H9 (cell line): ENCODE data around the gene POLR3H. TPM values are rescaled to one million over a fixed set of nuclear protein-coding genes. Genes with fewer than 3 reads are reported as not detected.
"Not testable (repeated sequence)": the region's sequence is repeated elsewhere in the genome, so short reads cannot be mapped to it uniquely, and the experiment has no call there.

Experiments used
- DNase-seq: peaks from one replicate; pipeline ENCODE4 v3.0.0-alpha.2; 2017
- H2AFZ ChIP-seq: one replicate; pipeline ENCODE4 v1.6.1; 2013; ENCODE audit warnings: mild to moderate bottlenecking, low read length, control low read depth, moderate library complexity
- H2AK5ac ChIP-seq: 2 replicates; pipeline ENCODE4 v1.6.1; 2013; ENCODE audit warnings: low read length, control low read depth, mixed read lengths; ENCODE audit not compliant: insufficient read length
- H2BK120ac ChIP-seq: one replicate; pipeline ENCODE4 v1.6.1; 2013; ENCODE audit warnings: low read depth, mild to moderate bottlenecking, low read length, control low read depth, inconsistent platforms; ENCODE audit not compliant: poor library complexity, severe bottlenecking
- H2BK12ac ChIP-seq: 2 replicates; pipeline ENCODE4 v1.6.1; 2013; ENCODE audit warnings: low read length, control low read depth, mixed read lengths, low read depth; ENCODE audit not compliant: insufficient read length
- H2BK15ac ChIP-seq: 2 replicates; pipeline ENCODE4 v1.6.1; 2013; ENCODE audit warnings: low read depth, low read length, control low read depth
- H2BK20ac ChIP-seq: one replicate; pipeline ENCODE4 v1.6.1; 2013; ENCODE audit warnings: low read depth, mild to moderate bottlenecking, low read length, control low read depth, inconsistent platforms; ENCODE audit not compliant: poor library complexity, severe bottlenecking
- H2BK5ac ChIP-seq: 2 replicates; pipeline ENCODE4 v1.6.1; 2013; ENCODE audit warnings: low read length, control low read depth, mixed read lengths; ENCODE audit not compliant: insufficient read length
- H3K14ac ChIP-seq: 2 replicates; pipeline ENCODE4 v1.6.1; 2013; ENCODE audit warnings: low read length, control low read depth; ENCODE audit not compliant: insufficient read depth
- H3K18ac ChIP-seq: 2 replicates; pipeline ENCODE4 v1.6.1; 2013; ENCODE audit warnings: low read depth, mild to moderate bottlenecking, mixed read lengths, low read length, control low read depth; ENCODE audit not compliant: insufficient read length
- H3K23ac ChIP-seq: 2 replicates; pipeline ENCODE4 v1.6.1; 2013; ENCODE audit warnings: low read length, control low read depth, mixed read lengths, low read depth; ENCODE audit not compliant: insufficient read length
- H3K23me2 ChIP-seq: 2 replicates; pipeline ENCODE4 v1.6.1; 2013; ENCODE audit warnings: low read depth, mild to moderate bottlenecking, mixed read lengths, low read length, control low read depth; ENCODE audit not compliant: insufficient read length, poor library complexity, severe bottlenecking
- H3K27ac ChIP-seq: 2 replicates; pipeline ENCODE4 v1.5.1; 2013; ENCODE audit warnings: low read length, control low read depth, mixed read lengths, low read depth; ENCODE audit not compliant: insufficient read length
- H3K27me3 ChIP-seq: 2 replicates; pipeline ENCODE4 v1.6.1; 2013; ENCODE audit warnings: low read length, control low read depth, inconsistent platforms; ENCODE audit not compliant: insufficient read depth
- H3K4ac ChIP-seq: 2 replicates; pipeline ENCODE4 v1.6.1; 2013; ENCODE audit warnings: low read depth, mild to moderate bottlenecking, control low read depth, inconsistent platforms, low read length, moderate library complexity
- H3K4me1 ChIP-seq: 2 replicates; pipeline ENCODE4 v1.6.1; 2013; ENCODE audit warnings: low read length, control low read depth, inconsistent platforms; ENCODE audit not compliant: insufficient read depth
- H3K4me2 ChIP-seq: 2 replicates; pipeline ENCODE4 v1.6.1; 2013; ENCODE audit warnings: low read length, control low read depth, mixed read lengths; ENCODE audit not compliant: insufficient read length, insufficient read depth
- H3K56ac ChIP-seq: 2 replicates; pipeline ENCODE4 v1.6.1; 2013; ENCODE audit warnings: low read depth, mild to moderate bottlenecking, mixed read lengths, low read length, control low read depth; ENCODE audit not compliant: insufficient read length
- H3K79me1 ChIP-seq: 2 replicates; pipeline ENCODE4 v1.6.1; 2013; ENCODE audit warnings: low read depth, mild to moderate bottlenecking, moderate library complexity, low read length, control low read depth, inconsistent platforms; ENCODE audit not compliant: insufficient read depth, poor library complexity, severe bottlenecking
- H3K79me2 ChIP-seq: 2 replicates; pipeline ENCODE4 v1.6.1; 2013; ENCODE audit warnings: low read length, control low read depth, inconsistent platforms; ENCODE audit not compliant: insufficient read depth
- H3K9ac ChIP-seq: 2 replicates; pipeline ENCODE4 v1.6.1; 2013; ENCODE audit warnings: low read length, control low read depth, mixed read lengths; ENCODE audit not compliant: insufficient read length; ENCODE audit errors: extremely low read depth
- H3K9me3 ChIP-seq: one replicate; pipeline ENCODE4 v1.6.1; 2013; ENCODE audit warnings: low read depth, low read length, inconsistent platforms; ENCODE audit not compliant: control insufficient read depth
- H3T11ph ChIP-seq: one replicate; pipeline ENCODE4 v1.6.1; 2013; ENCODE audit warnings: mild to moderate bottlenecking, low read length, control low read depth, inconsistent platforms
- H4K20me1 ChIP-seq: one replicate; pipeline ENCODE4 v1.6.1; 2013; ENCODE audit not compliant: control insufficient read depth, insufficient read length, insufficient read depth
- H4K5ac ChIP-seq: 2 replicates; pipeline ENCODE4 v1.6.1; 2013; ENCODE audit warnings: low read depth, mild to moderate bottlenecking, mixed read lengths, low read length, control low read depth; ENCODE audit not compliant: insufficient read length
- H4K8ac ChIP-seq: replicated peaks from 2 replicates; pipeline ENCODE4 v1.6.1; 2013; ENCODE audit warnings: low read length, control low read depth, mixed read lengths, low read depth; ENCODE audit not compliant: insufficient read length
- H4K91ac ChIP-seq: 2 replicates; pipeline ENCODE4 v1.6.1; 2013; ENCODE audit warnings: low read depth, mild to moderate bottlenecking, moderate library complexity, mixed read lengths, low read length, control low read depth; ENCODE audit not compliant: insufficient read length
- H3K27ac Mint-ChIP-seq, 3 experiments: 2 replicates in 2 of 3; 3 replicates in 1 of 3; pipeline ENCODE4 v1.8.0; 2020 to 2021; ENCODE audit warnings: mixed read lengths in 3 of 3, mild to moderate bottlenecking in 1 of 3, moderate library complexity in 1 of 3
- H3K27me3 Mint-ChIP-seq: 2 replicates; pipeline ENCODE4 v1.8.0; 2021; ENCODE audit warnings: low read depth, mild to moderate bottlenecking, moderate library complexity, mixed read lengths
- H3K36me3 Mint-ChIP-seq, 3 experiments: 2 replicates in 2 of 3; 3 replicates in 1 of 3; pipeline ENCODE4 v1.8.0; 2020 to 2021; ENCODE audit warnings: low read depth in 3 of 3, mixed read lengths in 3 of 3; ENCODE audit not compliant: insufficient read depth in 1 of 3
- H3K4me1 Mint-ChIP-seq, 2 experiments: 2 replicates each; pipeline ENCODE4 v1.8.0; 2020; ENCODE audit warnings: mixed read lengths in 2 of 2
- H3K4me3 Mint-ChIP-seq, 2 experiments: 2 replicates in 1 of 2; 3 replicates in 1 of 2; pipeline ENCODE4 v1.8.0; 2020 to 2021; ENCODE audit warnings: mild to moderate bottlenecking in 2 of 2, mixed read lengths in 2 of 2, moderate library complexity in 1 of 2
- H3K9me3 Mint-ChIP-seq, 2 experiments: 2 replicates in 1 of 2; 3 replicates in 1 of 2; pipeline ENCODE4 v1.8.0; 2020; ENCODE audit warnings: mild to moderate bottlenecking in 2 of 2, mixed read lengths in 2 of 2, moderate library complexity in 1 of 2
- WGBS: extraction: QIAGEN DNeasy Blood & Tissue Kit; methylation state at CpG from one replicate; pipeline ENCODE4 v1.1.7; 2013; ENCODE audit warnings: missing lambda C conversion rate, low lambda C conversion rate, mixed read lengths; ENCODE audit not compliant: insufficient read length; ENCODE audit errors: extremely low coverage; 5-methylcytosine and 5-hydroxymethylcytosine counted together
- total RNA-seq: library from RNA; stranded (reverse); gene quantifications from 2 replicates; pipeline ENCODE4 v1.2.1, GENCODE V29; 2021
- TF ChIP-seq, protein P1 (sequence below): fragments of 200-600 bp; sonication (generic); conservative IDR thresholded peaks from 3 replicates; pipeline ENCODE4 v1.8.0; 2021; ENCODE audit warnings: antibody characterized with exemption, mild to moderate bottlenecking

The POLR3H gene
- total RNA-seq, 1 experiment from 2014 or later: 68.2 TPM

DNA sequence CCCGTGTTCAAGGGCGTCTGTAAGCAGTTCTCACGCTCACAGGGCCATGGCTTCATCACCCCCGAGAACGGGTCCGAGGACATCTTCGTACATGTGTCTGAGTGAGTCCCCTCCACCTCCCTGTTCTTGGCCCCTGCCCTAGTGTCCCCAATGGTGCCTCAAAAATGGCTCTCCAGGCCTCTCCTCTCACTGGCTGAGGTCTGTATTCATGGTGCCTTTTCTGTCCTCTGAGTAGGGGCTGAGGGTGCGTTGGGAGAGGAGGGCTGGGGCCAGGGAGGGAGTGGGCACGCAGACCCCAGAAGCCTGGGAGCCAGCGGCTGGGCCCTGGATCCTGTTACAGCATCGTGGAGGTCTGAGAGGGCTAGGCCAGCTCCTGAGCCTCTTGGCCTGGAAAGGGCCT is 29.4 kb upstream of the POLR3H start:
- no peaks in the 10 kb centered on the region for H3K9me3 ChIP-seq
- no peak overlapping the region for H3K18ac ChIP-seq
- H3K4me3 Mint-ChIP-seq: no peak overlapping the region
- no peak overlapping the region for H4K5ac ChIP-seq
- H3K4me2 ChIP-seq: no peak overlapping the region
- no peak overlapping the region for H2BK15ac ChIP-seq
- no peak overlapping the region for H3K23ac ChIP-seq
- H3K27ac Mint-ChIP-seq: no peak overlapping the region; a peak in 2 of 7 replicates
- H2BK20ac ChIP-seq: no peak overlapping the region
- H4K91ac ChIP-seq: no peak overlapping the region
- H3K36me3 Mint-ChIP-seq: peaks cover 0 to 11% (median 4%) of the 10 kb centered on the region in 3 experiments; a peak in 4 of 7 replicates
- H2AK5ac ChIP-seq: no peak overlapping the region
- no peaks in the 10 kb centered on the region for H3K79me2 ChIP-seq
- no peak overlapping the region for H2BK120ac ChIP-seq
- no peaks in the 10 kb centered on the region for H3K27me3 ChIP-seq
- H4K20me1 ChIP-seq: no peaks in the 10 kb centered on the region
- TF ChIP-seq, protein P1, sequence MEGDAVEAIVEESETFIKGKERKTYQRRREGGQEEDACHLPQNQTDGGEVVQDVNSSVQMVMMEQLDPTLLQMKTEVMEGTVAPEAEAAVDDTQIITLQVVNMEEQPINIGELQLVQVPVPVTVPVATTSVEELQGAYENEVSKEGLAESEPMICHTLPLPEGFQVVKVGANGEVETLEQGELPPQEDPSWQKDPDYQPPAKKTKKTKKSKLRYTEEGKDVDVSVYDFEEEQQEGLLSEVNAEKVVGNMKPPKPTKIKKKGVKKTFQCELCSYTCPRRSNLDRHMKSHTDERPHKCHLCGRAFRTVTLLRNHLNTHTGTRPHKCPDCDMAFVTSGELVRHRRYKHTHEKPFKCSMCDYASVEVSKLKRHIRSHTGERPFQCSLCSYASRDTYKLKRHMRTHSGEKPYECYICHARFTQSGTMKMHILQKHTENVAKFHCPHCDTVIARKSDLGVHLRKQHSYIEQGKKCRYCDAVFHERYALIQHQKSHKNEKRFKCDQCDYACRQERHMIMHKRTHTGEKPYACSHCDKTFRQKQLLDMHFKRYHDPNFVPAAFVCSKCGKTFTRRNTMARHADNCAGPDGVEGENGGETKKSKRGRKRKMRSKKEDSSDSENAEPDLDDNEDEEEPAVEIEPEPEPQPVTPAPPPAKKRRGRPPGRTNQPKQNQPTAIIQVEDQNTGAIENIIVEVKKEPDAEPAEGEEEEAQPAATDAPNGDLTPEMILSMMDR: no peak
- H3K23me2 ChIP-seq: no peaks in the 10 kb centered on the region
- no peaks in the 10 kb centered on the region for H3K9me3 Mint-ChIP-seq
- WGBS: no CpG with 5 or more reads among the region's 11 CpGs
- no peak overlapping the region for H3K4ac ChIP-seq
- H3K4me1 Mint-ChIP-seq: no peaks in the 10 kb centered on the region; a peak in 1 of 4 replicates
- H2BK5ac ChIP-seq: no peak overlapping the region
- no peak overlapping the region for H2BK12ac ChIP-seq
- no peak overlapping the region for H2AFZ ChIP-seq
- H3K79me1 ChIP-seq: no peaks in the 10 kb centered on the region
- no peak overlapping the region for H3K14ac ChIP-seq
- DNase-seq: no peak
- H3K56ac ChIP-seq: no peak overlapping the region
- H3K4me1 ChIP-seq: 0 out of 2 replicates have a peak, but pooled peaks cover 2% of the 10 kb centered on the region
- H3K9ac ChIP-seq: no peak overlapping the region
- no peak overlapping the region for H4K8ac ChIP-seq
- no peak overlapping the region for H3K27ac ChIP-seq
- H3T11ph ChIP-seq: no peak overlapping the region
- peaks cover 2% of the 10 kb centered on the region for H3K27me3 Mint-ChIP-seq

DNA sequence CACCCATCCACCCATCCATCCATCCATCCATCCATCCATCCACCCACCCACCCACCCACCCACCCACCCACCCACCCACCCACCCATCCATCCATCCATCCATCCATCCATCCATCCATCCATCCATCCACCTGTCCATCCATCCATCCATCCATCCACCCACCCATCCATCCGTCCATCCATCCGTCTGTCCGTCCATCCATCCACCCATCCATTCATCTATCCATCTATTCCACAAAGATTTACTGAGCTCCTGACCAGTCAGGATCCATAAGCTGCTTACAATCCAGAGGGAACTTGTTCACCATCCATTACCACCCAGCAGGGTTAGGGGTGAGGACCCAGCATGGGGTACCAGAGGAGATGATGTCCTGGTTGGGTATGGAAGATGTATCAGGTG is 28.0 kb upstream of the POLR3H start:
- not testable (repeated sequence) for H2AK5ac ChIP-seq, H3K79me1 ChIP-seq, H3K27ac ChIP-seq, H3K27me3 Mint-ChIP-seq, H3K23me2 ChIP-seq, H3K4me2 ChIP-seq, H3K27me3 ChIP-seq, DNase-seq, H3K4me1 Mint-ChIP-seq, H3K4me3 Mint-ChIP-seq, H4K91ac ChIP-seq, H4K20me1 ChIP-seq, H3K27ac Mint-ChIP-seq, H3K9ac ChIP-seq, H3T11ph ChIP-seq, H4K8ac ChIP-seq, H2BK12ac ChIP-seq, H3K79me2 ChIP-seq, H2AFZ ChIP-seq, H3K14ac ChIP-seq, H3K56ac ChIP-seq, H2BK5ac ChIP-seq, H2BK15ac ChIP-seq, H2BK120ac ChIP-seq, H3K4me1 ChIP-seq, H3K23ac ChIP-seq, H3K36me3 Mint-ChIP-seq, H3K9me3 Mint-ChIP-seq, H4K5ac ChIP-seq, H2BK20ac ChIP-seq, H3K18ac ChIP-seq, H3K4ac ChIP-seq, H3K9me3 ChIP-seq
- WGBS: no CpG with 5 or more reads among the region's 3 CpGs
